Measurements from ENCODE around the gene ZMAT5.

DNA sequence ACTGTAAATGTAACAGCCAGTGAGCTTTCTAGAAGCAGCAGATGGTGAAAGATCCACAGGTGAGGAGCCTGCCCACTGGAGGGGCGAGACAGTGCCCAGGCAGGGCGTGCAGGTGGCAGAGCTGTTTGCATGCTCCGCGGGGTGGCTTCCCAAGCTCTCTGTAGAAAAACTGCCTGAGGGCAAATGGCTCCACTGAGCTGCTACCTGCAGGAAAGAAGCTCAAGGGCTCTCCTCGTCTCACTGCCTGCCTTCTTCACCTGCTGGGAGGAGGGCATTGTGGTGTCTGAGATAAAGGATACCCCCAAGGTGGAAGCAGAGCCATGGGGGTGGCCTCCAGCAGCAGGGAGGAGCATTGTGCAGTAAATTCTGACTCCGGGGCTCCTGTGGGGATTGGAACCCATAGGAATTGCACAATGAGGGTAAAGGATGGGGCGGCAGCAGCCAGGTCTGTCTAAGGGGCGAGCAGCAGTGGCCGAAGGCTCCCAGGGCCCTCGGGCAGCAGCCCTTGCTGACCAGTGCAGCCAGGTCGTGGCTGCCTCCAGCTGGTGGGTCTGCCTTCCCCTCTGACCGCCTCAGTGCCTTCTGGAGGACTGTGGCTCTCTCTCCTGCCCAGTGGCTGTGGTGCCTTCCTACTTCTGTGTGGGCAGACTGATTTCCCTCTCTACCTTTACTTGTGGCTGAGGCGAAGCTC, 75.0 kb downstream of the ZMAT5 start:
- TF ChIP-seq ARID3A (IDR thresholded peaks at IDR 0.05; ENCODE audit: borderline replicate concordance, low read depth, low read length) (no peak), FUS (optimal IDR thresholded peaks at IDR 0.05; ENCODE audit: low read depth, low read length) (no peak)
